HepG2 (cell line): ENCODE data around the gene SPIB. TPM values are rescaled to one million over a fixed set of nuclear protein-coding genes. Genes with fewer than 3 reads are reported as not detected.

Experiments used
- AGO2 ChIP-seq: fragments of 200-400 bp; formaldehyde crosslinking; optimal IDR thresholded peaks from 2 replicates; pipeline ENCODE3; 2017; ENCODE audit warnings: mild to moderate bottlenecking, low read depth, low read length, moderate library complexity
- ARNT ChIP-seq: fragments of 450-650 bp; IDR thresholded peaks from 2 replicates; pipeline ENCODE4 v1.6.1; 2017
- BCL6 ChIP-seq: IDR thresholded peaks from 2 replicates; pipeline ENCODE4 v1.6.1; 2016; ENCODE audit warnings: missing genetic modification reagents, missing compliant biosample characterization
- HOXA9 ChIP-seq: sonication (generic); formaldehyde crosslinking; IDR thresholded peaks from 2 replicates; pipeline ENCODE4 v1.8.1; 2022; ENCODE audit warnings: missing genetic modification reagents, mild to moderate bottlenecking, moderate library complexity, borderline replicate concordance
- MAFG ChIP-seq: sonication (generic); formaldehyde crosslinking; IDR thresholded peaks from 2 replicates; pipeline ENCODE4 v1.5.1; 2020; ENCODE audit warnings: mild to moderate bottlenecking, missing genetic modification reagents
- MATR3 ChIP-seq: sonication (generic); formaldehyde crosslinking; IDR thresholded peaks from 2 replicates; pipeline ENCODE4 v1.4.0; 2020; ENCODE audit warnings: missing genetic modification reagents
- PRDM10 ChIP-seq: sonication (generic); formaldehyde crosslinking; IDR thresholded peaks from 2 replicates; pipeline ENCODE4 v1.4.0; 2020; ENCODE audit warnings: low read depth, missing genetic modification reagents
- SNAPC5 ChIP-seq: sonication (generic); formaldehyde crosslinking; IDR thresholded peaks from 2 replicates; pipeline ENCODE4 v1.8.1; 2023; ENCODE audit warnings: mild to moderate bottlenecking, missing genetic modification reagents, borderline replicate concordance
- SOX5 ChIP-seq: IDR thresholded peaks from 2 replicates; pipeline ENCODE4 v1.6.1; 2016; ENCODE audit warnings: borderline replicate concordance
- SP1 ChIP-seq, 2 experiments: fragments of 450-650 bp in 1 of 2; sonication (generic) in 1 of 2; formaldehyde crosslinking in 1 of 2; IDR thresholded peaks; 2 replicates each; pipeline versions ENCODE4 v1.4.0 to v1.6.1; 2016 to 2020; ENCODE audit warnings: missing genetic modification reagents in 1 of 2
- TEAD3 ChIP-seq: optimal IDR thresholded peaks from 2 replicates; pipeline ENCODE3; 2016; ENCODE audit warnings: borderline replicate concordance
- XRCC5 ChIP-seq: fragments of 200-400 bp; formaldehyde crosslinking; optimal IDR thresholded peaks from 2 replicates; pipeline ENCODE3; 2017; ENCODE audit warnings: mild to moderate bottlenecking, low read length
- YY1 ChIP-seq: IDR thresholded peaks from 2 replicates; pipeline ENCODE4 v1.6.1; 2011; ENCODE audit warnings: low read length, low read depth, moderate library complexity, mild to moderate bottlenecking; ENCODE audit not compliant: insufficient read depth, insufficient replicate concordance
- ZBTB10 ChIP-seq: sonication (generic); formaldehyde crosslinking; IDR thresholded peaks from 2 replicates; pipeline ENCODE4 v1.4.0; 2020; ENCODE audit warnings: missing genetic modification reagents, borderline replicate concordance
- ZMYM4 ChIP-seq: sonication (generic); formaldehyde crosslinking; IDR thresholded peaks from 2 replicates; pipeline ENCODE4 v1.8.1; 2023; ENCODE audit warnings: mild to moderate bottlenecking, missing genetic modification reagents
- ZNF12 ChIP-seq: sonication (generic); formaldehyde crosslinking; IDR thresholded peaks from 2 replicates; pipeline ENCODE4 v1.5.0; 2020; ENCODE audit warnings: missing genetic modification reagents
- ZNF263 ChIP-seq: sonication (generic); formaldehyde crosslinking; IDR thresholded peaks from 2 replicates; pipeline ENCODE4 v1.4.0; 2020; ENCODE audit warnings: missing genetic modification reagents
- ZNF552 ChIP-seq: sonication (generic); formaldehyde crosslinking; IDR thresholded peaks from 2 replicates; pipeline ENCODE4 v1.9.0; 2022; ENCODE audit warnings: missing genetic modification reagents, mild to moderate bottlenecking, borderline replicate concordance
- ZNF609 ChIP-seq: sonication (generic); formaldehyde crosslinking; IDR thresholded peaks from 2 replicates; pipeline ENCODE4 v1.4.0; 2020; ENCODE audit warnings: mild to moderate bottlenecking, missing genetic modification reagents, borderline replicate concordance
- polyA plus RNA-seq, 8 experiments: library from polyadenylated mRNA; depleted of rRNA in 3 of 8; stranded (reverse) in 7 of 8; unstranded in 1 of 8; fragments of >200 nt; fragmentation: Illumina TruSeq in 4 of 8; extraction: Trizol in 4 of 8; gene quantifications; 2 replicates each; pipeline versions ENCODE4 v1.2.1 to v1.2.3, GENCODE V29; 2011 to 2016; ENCODE audit warnings: low read depth in 4 of 8, missing spikeins in 1 of 8, mixed read lengths in 1 of 8; ENCODE audit not compliant: insufficient read depth in 1 of 8
- total RNA-seq, 5 experiments: library from RNA; depleted of rRNA; stranded (reverse); fragments of >200 nt; fragmentation: Illumina TruSeq; extraction: Trizol; gene quantifications; 2 replicates each; pipeline ENCODE4 v1.2.3, GENCODE V29; 2016; ENCODE audit warnings: low read depth in 1 of 5

SPIB gene
- total and polyA plus RNA-seq, 2 of the 13 experiments (the other 11 are each of a cell fraction or from before 2014, with no cell fraction given) = 0.04 TPM; not detected in 1

GRCh38 chr19:50460161-50460765, 41.5 kb downstream of the SPIB start (continued):
- TF ChIP-seq HOXA9 (CRISPR knock-in tag) (no peak), ZMYM4 (CRISPR knock-in tag) (no peak), MAFG (no peak), ZNF552 (CRISPR knock-in tag) (no peak), SP1 (IDR thresholded peaks at IDR 0.05) (no peak), SP1 (CRISPR knock-in tag; IDR thresholded peaks at IDR 0.05) (no peak), AGO2 (no peak), TEAD3 (peak; percentile 99), YY1 (no peak), ZNF609 (CRISPR knock-in tag) (no peak), ZBTB10 (CRISPR knock-in tag) (no peak), ARNT (no peak), XRCC5 (peak; percentile 21), ZNF263 (CRISPR knock-in tag) (no peak), ZNF12 (no peak), MATR3 (CRISPR knock-in tag) (no peak), PRDM10 (CRISPR knock-in tag) (peak; percentile 76; the same call in 1 of the 2 replicates), SOX5 (CRISPR knock-in tag) (peak; percentile 57; the same call in 1 of the 2 replicates), SNAPC5 (CRISPR knock-in tag) (no peak), BCL6 (CRISPR knock-in tag) (no peak)
